GM18909 (cell line): Measurements from ENCODE around the gene KRTAP10-8.
"Not testable (repeated sequence)": the region's sequence is repeated elsewhere in the genome, so short reads cannot be mapped to it uniquely, and the experiment has no call there.

Source experiments
- ATAC-seq: cut with Tn5 transposase; IDR thresholded peaks from one replicate; pipeline ENCODE4 v1.9.1; 2021; ENCODE audit warnings: mild to moderate bottlenecking; ENCODE audit not compliant: unreplicated experiment, poor library complexity

KRTAP10-8 gene

GRCh38 chr21:44658541-44658910, 46.6 kb downstream of the KRTAP10-8 start:
- ATAC-seq, result no peak

- ATAC-seq, result no peak
Observed at GRCh38 chr21:44658913-44659595, 47.2 kb downstream of the KRTAP10-8 start.

GRCh38 chr21:44661567-44661966, 49.7 kb downstream of the KRTAP10-8 start:
- not testable (repeated sequence) for ATAC-seq
